Subcutaneous adipose tissue (tissue), 4 donors: Measurements from ENCODE around the gene C20orf144. TPM values are rescaled to one million over a fixed set of nuclear protein-coding genes. Genes with fewer than 3 reads are reported as not detected.

Experiments
- total RNA-seq, 4 donors: library from RNA; depleted of rRNA; stranded (reverse); fragments of >200 nt; gene quantifications; one replicate each; pipeline ENCODE4 v1.1.0, GENCODE V29; 2016
- TF ChIP-seq, protein P1 (sequence below): fragments of 450-650 bp; IDR thresholded peaks from one replicate; pipeline ENCODE4 v1.5.1; 2016; ENCODE audit warnings: low read depth, mild to moderate bottlenecking, control low read depth, antibody characterized with exemption, moderate library complexity

The C20orf144 gene
- total RNA-seq, 4 donors from 2014 or later = not detected

DNA sequence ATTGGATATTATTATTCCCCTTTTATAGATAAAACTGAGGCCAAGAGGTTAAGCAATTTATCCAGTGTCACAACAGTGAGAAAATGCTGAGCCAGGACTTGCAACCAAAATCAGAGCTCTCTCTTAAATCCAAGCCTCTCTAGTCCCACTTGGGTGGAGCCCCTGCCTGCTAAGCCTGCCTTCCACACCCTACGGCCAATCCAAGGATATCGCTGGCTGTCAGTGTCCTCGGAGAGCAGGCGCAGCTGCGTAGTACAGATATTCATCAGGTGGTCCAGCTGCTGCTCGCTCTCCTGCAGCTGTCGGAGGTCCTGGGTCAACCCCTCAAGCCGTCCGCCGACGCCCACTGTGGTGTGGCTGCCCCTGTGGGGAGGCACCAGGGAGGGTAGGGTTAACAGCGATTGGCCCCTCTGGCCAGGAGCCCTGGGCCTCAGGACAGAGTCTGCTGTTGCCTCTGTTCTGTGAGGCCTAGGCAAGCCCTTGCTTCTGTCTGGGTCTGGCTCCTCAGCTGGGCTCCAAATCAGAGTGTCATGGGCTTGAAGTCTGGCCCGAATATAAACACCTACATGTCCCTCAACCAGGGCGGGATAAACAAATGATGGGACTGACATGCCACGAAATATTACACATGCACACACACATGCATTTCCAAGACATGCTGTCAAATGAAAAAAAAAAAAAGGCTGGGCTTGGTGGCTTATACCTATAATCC lies 16.0 kb downstream of the C20orf144 start:
- TF ChIP-seq, protein P1, sequence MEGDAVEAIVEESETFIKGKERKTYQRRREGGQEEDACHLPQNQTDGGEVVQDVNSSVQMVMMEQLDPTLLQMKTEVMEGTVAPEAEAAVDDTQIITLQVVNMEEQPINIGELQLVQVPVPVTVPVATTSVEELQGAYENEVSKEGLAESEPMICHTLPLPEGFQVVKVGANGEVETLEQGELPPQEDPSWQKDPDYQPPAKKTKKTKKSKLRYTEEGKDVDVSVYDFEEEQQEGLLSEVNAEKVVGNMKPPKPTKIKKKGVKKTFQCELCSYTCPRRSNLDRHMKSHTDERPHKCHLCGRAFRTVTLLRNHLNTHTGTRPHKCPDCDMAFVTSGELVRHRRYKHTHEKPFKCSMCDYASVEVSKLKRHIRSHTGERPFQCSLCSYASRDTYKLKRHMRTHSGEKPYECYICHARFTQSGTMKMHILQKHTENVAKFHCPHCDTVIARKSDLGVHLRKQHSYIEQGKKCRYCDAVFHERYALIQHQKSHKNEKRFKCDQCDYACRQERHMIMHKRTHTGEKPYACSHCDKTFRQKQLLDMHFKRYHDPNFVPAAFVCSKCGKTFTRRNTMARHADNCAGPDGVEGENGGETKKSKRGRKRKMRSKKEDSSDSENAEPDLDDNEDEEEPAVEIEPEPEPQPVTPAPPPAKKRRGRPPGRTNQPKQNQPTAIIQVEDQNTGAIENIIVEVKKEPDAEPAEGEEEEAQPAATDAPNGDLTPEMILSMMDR = no peak

DNA sequence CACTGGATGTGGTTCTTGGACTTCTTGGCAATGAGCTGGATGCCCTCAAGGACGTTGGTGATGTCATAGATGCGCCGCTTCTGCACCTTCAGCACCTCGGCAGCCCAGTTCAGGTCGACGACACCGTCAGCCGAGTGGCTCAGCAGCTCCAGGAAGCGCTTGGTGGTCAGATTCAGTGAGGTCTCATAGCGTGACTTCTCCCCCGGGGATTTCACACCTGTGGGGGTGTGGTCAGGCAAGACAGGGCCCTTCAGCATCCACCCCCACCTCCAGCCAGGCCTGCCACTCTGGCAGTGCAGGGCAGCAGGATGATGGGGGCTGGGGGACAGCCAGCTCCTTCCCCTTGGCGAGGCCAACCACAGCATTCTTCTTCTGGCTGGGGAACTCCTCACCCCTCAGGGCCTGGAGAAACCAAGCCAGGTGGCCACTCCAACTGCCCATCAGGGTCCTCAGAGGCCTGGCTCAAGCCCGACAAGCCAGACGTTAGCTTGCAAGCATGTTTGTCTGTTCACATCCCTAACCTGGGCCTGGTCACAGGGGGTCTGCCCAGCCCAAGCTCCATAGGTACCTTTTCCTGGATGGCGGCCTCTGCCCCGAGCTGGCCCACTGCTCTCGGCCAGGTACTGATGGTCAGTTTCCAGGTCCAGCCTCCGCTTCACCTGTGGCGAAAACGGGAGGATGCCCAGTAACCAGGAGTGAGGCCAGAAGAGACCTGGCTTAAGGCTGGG lies 17.8 kb downstream of the C20orf144 start:
- TF ChIP-seq, protein P1 = no peak

- TF ChIP-seq, protein P1 = no peak
Observed at GRCh38 chr20:33680686-33681085, 18.6 kb downstream of the C20orf144 start.

- TF ChIP-seq, protein P1 = no peak
Observed at GRCh38 chr20:33681288-33681687, 19.2 kb downstream of the C20orf144 start.

DNA sequence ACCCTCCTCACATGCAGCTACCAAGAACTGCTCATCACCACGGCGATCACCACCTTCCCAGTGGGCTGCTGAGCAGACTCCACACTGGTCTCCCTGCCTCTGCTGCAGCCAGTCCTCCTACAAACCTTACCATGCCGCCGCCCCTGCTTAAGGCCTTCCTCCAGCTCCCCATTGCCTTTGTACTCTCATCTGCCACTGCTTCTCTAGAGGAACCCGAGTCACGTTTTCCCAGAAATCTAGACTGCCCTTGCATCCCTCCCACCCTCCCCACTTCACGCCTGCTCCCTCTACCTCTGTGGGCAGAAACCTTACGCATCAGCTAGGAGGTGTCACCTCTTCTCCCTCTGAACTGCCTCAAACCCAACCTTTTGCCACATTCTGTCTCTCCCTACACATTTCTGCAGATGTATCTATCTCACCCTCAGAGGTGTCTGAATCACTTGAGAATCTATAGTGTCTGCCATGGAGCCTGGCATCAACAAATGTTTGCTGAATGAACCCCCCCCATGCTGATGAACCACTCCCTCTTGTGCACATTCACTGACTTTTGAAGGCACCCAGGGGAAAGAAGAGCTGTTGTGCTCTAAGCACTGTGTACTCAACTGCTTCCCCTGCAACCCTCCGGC lies 19.7 kb downstream of the C20orf144 start:
- TF ChIP-seq, protein P1 = no peak

DNA sequence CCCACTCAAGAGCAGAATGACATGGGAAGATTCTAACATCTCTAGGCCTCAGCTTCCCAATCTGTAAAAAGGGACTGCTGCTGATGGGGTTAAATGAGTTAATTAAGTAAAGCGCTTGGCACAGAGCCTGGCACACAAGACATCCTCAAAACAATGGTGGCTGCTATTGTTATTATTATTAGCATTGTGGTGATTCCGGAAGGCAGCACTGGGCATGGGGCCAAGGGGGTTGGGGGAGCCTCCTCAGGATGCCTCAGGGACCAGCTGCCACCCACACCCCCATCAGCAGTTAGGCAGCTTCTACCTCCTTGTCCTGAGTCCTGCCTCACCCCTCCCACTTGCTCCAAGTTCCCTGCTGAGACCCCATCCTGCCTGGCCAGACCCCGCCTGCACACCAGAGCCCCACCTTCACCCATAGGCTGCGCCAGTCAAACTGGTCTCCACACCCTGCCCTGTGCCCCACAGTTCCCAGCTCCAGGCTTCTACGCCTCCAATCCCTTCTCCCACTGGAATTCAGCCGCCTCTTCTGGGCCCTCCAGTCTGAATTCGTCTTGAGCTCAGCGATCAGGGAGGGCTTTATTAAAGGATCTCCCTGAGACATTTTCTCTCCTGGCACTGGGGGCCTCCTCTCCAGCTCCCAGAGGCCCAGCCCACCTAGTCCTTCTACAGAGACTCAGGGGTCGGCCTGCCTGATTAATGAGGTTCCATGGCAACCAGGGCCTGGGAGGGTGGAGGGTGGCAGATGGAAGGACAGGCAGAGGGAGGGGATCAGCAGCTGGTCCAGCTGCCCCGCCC lies 22.6 kb downstream of the C20orf144 start:
- TF ChIP-seq, protein P1 = no peak
